Glutamatergic neuron (in vitro differentiated cells): Measurements from ENCODE around the gene C5AR1. TPM values are rescaled to one million over a fixed set of nuclear protein-coding genes. Genes with fewer than 3 reads are reported as not detected.
"Not testable (repeated sequence)": the region's sequence is repeated elsewhere in the genome, so short reads cannot be mapped to it uniquely, and the experiment has no call there.

ENCODE experiments used
- DNase-seq: peaks from one replicate; pipeline ENCODE4 v3.0.0; 2022
- H3K27ac Mint-ChIP-seq: one replicate; pipeline ENCODE4 v1.8.0; 2020; ENCODE audit warnings: mild to moderate bottlenecking, mixed read lengths, inconsistent platforms; ENCODE audit not compliant: unreplicated experiment
- H3K27me3 Mint-ChIP-seq: one replicate; pipeline ENCODE4 v1.8.0; 2020; ENCODE audit warnings: mild to moderate bottlenecking, moderate library complexity, mixed read lengths, inconsistent platforms; ENCODE audit not compliant: unreplicated experiment
- H3K36me3 Mint-ChIP-seq: one replicate; pipeline ENCODE4 v1.8.0; 2020; ENCODE audit warnings: mild to moderate bottlenecking, mixed read lengths, inconsistent platforms; ENCODE audit not compliant: unreplicated experiment
- H3K4me1 Mint-ChIP-seq: one replicate; pipeline ENCODE4 v1.8.0; 2020; ENCODE audit warnings: mild to moderate bottlenecking, low read depth, mixed read lengths, inconsistent platforms; ENCODE audit not compliant: unreplicated experiment
- H3K4me3 Mint-ChIP-seq: one replicate; pipeline ENCODE4 v1.8.0; 2020; ENCODE audit warnings: mild to moderate bottlenecking, mixed read lengths, inconsistent platforms; ENCODE audit not compliant: unreplicated experiment
- H3K9me3 Mint-ChIP-seq: one replicate; pipeline ENCODE4 v1.8.0; 2020; ENCODE audit warnings: mild to moderate bottlenecking, moderate library complexity, mixed read lengths, inconsistent platforms; ENCODE audit not compliant: unreplicated experiment
- CTCF ChIP-seq: fragments of 200-600 bp; sonication (generic); IDR thresholded peaks from one replicate; pipeline ENCODE4 v1.5.0; 2021; ENCODE audit not compliant: partially characterized antibody, unreplicated experiment
- total RNA-seq: library from RNA; stranded (reverse); fragmentation: NEBNext Ultra II Directional; extraction: Animal tissue kit (Norgen Biotek cat#: 25700); gene quantifications from one replicate; pipeline ENCODE4 v1.2.1, GENCODE V29; 2021; ENCODE audit not compliant: unreplicated experiment

C5AR1 gene
- total RNA-seq, 1 donor from 2014 or later: 1.4 TPM

GRCh38 chr19:47358936-47359335 is 49.3 kb downstream of the C5AR1 start:
- Mint-ChIP-seq H3K9me3 (peaks cover 1% of the 10 kb centered on the region), H3K4me3 (no peak overlapping the region), H3K27me3 (peaks cover 9% of the 10 kb centered on the region), H3K36me3 (peaks cover 4% of the 10 kb centered on the region), H3K27ac (no peak overlapping the region), H3K4me1 (no peaks in the 10 kb centered on the region)
- TF ChIP-seq CTCF: no peak
- DNase-seq: no peak

- TF ChIP-seq CTCF: no peak
- H3K9me3 Mint-ChIP-seq: peaks cover 2% of the 10 kb centered on the region
- peaks cover 2% of the 10 kb centered on the region for H3K4me1 Mint-ChIP-seq
- H3K4me3 Mint-ChIP-seq: no peak overlapping the region
- DNase-seq: no peak
- peaks cover 8% of the 10 kb centered on the region for H3K27me3 Mint-ChIP-seq
- no peaks in the 10 kb centered on the region for H3K36me3 Mint-ChIP-seq
- H3K27ac Mint-ChIP-seq: no peak overlapping the region
Measured at GRCh38 chr19:47362321-47362720, 52.7 kb downstream of the C5AR1 start.

- no peak for TF ChIP-seq CTCF
- H3K36me3 Mint-ChIP-seq: no peaks in the 10 kb centered on the region
- H3K9me3 Mint-ChIP-seq: peaks cover 2% of the 10 kb centered on the region
- peak; percentile 47 for DNase-seq
- H3K27ac Mint-ChIP-seq: no peak overlapping the region
- peaks cover 2% of the 10 kb centered on the region for H3K4me1 Mint-ChIP-seq
- H3K27me3 Mint-ChIP-seq: peaks cover 8% of the 10 kb centered on the region
- H3K4me3 Mint-ChIP-seq: no peak overlapping the region
Measured at GRCh38 chr19:47363758-47364531, 54.3 kb downstream of the C5AR1 start.

- peak overlapping the region; percentile 52 for H3K4me3 Mint-ChIP-seq
- peaks cover 14% of the 10 kb centered on the region for H3K27me3 Mint-ChIP-seq
- H3K27ac Mint-ChIP-seq, H3K9me3 Mint-ChIP-seq, H3K36me3 Mint-ChIP-seq, DNase-seq: not testable (repeated sequence)
- peaks cover 15% of the 10 kb centered on the region for H3K4me1 Mint-ChIP-seq
Measured at GRCh38 chr19:47365455-47365854, 55.8 kb downstream of the C5AR1 start.

GRCh38 chr19:47370045-47370611 is 60.5 kb downstream of the C5AR1 start:
- Mint-ChIP-seq H3K4me1 (peaks cover 15% of the 10 kb centered on the region), H3K4me3 (peak overlapping the region; percentile 69), H3K27ac (peak overlapping the region; percentile 60), H3K36me3 (peaks cover 5% of the 10 kb centered on the region), H3K9me3 (no peaks in the 10 kb centered on the region), H3K27me3 (peaks cover 16% of the 10 kb centered on the region)
- no peak for DNase-seq
- TF ChIP-seq CTCF: no peak
